SU-DHL-6 (cell line): ENCODE measurements around the gene MAPKAPK2.

Source experiments
- H2AFZ ChIP-seq: fragments of 200-600 bp; sonication (generic); 2 replicates; pipeline ENCODE4 v1.6.1; 2014; ENCODE audit warnings: low read depth, mild to moderate bottlenecking, moderate library complexity, mixed read lengths, antibody characterized with exemption, low read length; ENCODE audit not compliant: severe bottlenecking
- H3F3A ChIP-seq: fragments of 200-600 bp; shearing (Covaris generic); 2 replicates; pipeline ENCODE4 v1.6.0; 2016; ENCODE audit warnings: antibody characterized with exemption, mild to moderate bottlenecking; ENCODE audit not compliant: insufficient read depth
- H3K27ac ChIP-seq: fragments of 200-600 bp; sonication (generic); 2 replicates; pipeline ENCODE4 v1.5.1; 2016; ENCODE audit warnings: low read depth, mild to moderate bottlenecking, low read length, moderate library complexity, mixed read lengths
- H3K27me3 ChIP-seq: fragments of 200-600 bp; sonication (generic), shearing (Covaris generic); 2 replicates; pipeline ENCODE4 v1.6.0; 2014; ENCODE audit warnings: mild to moderate bottlenecking, low read length
- H3K36me3 ChIP-seq: fragments of 200-600 bp; sonication (generic); 2 replicates; pipeline ENCODE4 v1.6.1; 2014; ENCODE audit warnings: mild to moderate bottlenecking, low read length, mixed read lengths
- H3K4me2 ChIP-seq: fragments of 300-600, 200-600 bp; shearing (Covaris generic), sonication (generic); 2 replicates; pipeline ENCODE4 v1.6.0; 2014; ENCODE audit warnings: low read length, low read depth, mild to moderate bottlenecking; ENCODE audit not compliant: poor library complexity, severe bottlenecking
- H3K4me3 ChIP-seq: fragments of 200-600 bp; sonication (generic); 2 replicates; pipeline ENCODE4 v1.5.1; 2014; ENCODE audit warnings: antibody characterized with exemption, low read length, mild to moderate bottlenecking, mixed read lengths; ENCODE audit not compliant: insufficient read depth, poor library complexity, severe bottlenecking
- H3K79me2 ChIP-seq: fragments of 200-600 bp; sonication (generic); 2 replicates; pipeline ENCODE4 v1.6.1; 2014; ENCODE audit warnings: mild to moderate bottlenecking, low read length, moderate library complexity; ENCODE audit not compliant: insufficient read depth
- H3K9ac ChIP-seq: fragments of 200-600 bp; sonication (generic); 2 replicates; pipeline ENCODE4 v1.7.0; 2014; ENCODE audit warnings: mild to moderate bottlenecking, low read length
- H3K9me2 ChIP-seq: fragments of 200-600 bp; sonication (generic); replicated peaks from 2 replicates; pipeline ENCODE4 v1.6.1; 2014; ENCODE audit warnings: low read length; ENCODE audit not compliant: insufficient read depth
- H3K9me3 ChIP-seq: fragments of 200-600 bp; sonication (generic); 2 replicates; pipeline ENCODE4 v1.6.1; 2014; ENCODE audit warnings: low read length, mixed read lengths; ENCODE audit not compliant: insufficient read depth
- H4K20me1 ChIP-seq: fragments of 200-600 bp; sonication (generic); 2 replicates; pipeline ENCODE4 v1.6.1; 2014; ENCODE audit warnings: low read depth, mild to moderate bottlenecking, antibody characterized with exemption, low read length, moderate library complexity, mixed read lengths
- EZH2phosphoT487 ChIP-seq: fragments of 200-600 bp; sonication (generic), shearing (Covaris generic); conservative IDR thresholded peaks from 2 replicates; pipeline ENCODE4 v1.6.1; 2018; ENCODE audit warnings: mild to moderate bottlenecking, antibody characterized with exemption, low read length, moderate library complexity, mixed read lengths
- TF ChIP-seq, protein P1 (sequence below): fragments of 200-600 bp; sonication (generic); IDR thresholded peaks from one replicate; pipeline ENCODE4 v1.5.1; 2017; ENCODE audit warnings: antibody characterized with exemption, mild to moderate bottlenecking, low read length, moderate library complexity; ENCODE audit not compliant: insufficient read depth, poor library complexity, severe bottlenecking

Gene MAPKAPK2

DNA sequence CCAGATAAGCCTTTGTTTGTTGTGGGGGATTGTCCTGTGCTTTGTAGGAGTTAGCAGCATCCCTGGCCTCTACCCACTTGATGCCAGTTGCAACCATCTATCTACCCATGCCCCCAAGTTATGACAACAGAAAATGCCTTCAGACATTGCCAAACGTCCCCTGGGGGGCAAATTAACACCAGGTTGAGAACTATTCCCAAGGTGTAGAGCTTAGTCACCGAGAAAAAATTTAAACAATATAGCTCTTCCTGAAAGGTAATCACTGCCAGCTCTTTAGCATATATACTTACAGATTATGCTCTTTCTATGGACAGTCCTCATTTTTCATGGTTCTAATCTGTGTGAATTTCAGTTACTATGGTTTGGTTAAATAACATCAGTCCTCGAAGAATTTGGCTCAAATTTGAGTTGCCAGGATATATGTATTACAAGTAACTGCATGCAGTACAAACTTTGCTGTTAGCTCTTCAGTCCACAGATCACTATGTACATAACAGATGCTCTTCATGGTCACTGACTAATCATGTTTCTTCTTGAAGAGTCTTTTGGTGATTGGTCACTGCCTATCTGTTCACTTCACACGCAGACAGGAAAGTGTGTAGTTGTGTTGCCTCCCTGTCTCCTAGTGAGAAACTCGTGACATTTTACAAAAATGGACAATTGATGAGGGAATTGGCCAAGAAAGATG, 25.2 kb downstream of the MAPKAPK2 start:
- Histone ChIP-seq H3K9me2 (no peaks in the 10 kb centered on the region), H3K27me3 (no peaks in the 10 kb centered on the region), H2AFZ (no peak overlapping the region), H3K27ac (no peak overlapping the region), H3K36me3 (no peaks in the 10 kb centered on the region), H3K4me2 (no peak overlapping the region), H3K4me3 (no peak overlapping the region), H3F3A (no peaks in the 10 kb centered on the region), H3K9ac (no peak overlapping the region), H3K9me3 (no peaks in the 10 kb centered on the region), H3K79me2 (no peaks in the 10 kb centered on the region), H4K20me1 (peaks cover 12% of the 10 kb centered on the region; the same call in 1 of the 2 replicates)
- TF ChIP-seq, protein P1, sequence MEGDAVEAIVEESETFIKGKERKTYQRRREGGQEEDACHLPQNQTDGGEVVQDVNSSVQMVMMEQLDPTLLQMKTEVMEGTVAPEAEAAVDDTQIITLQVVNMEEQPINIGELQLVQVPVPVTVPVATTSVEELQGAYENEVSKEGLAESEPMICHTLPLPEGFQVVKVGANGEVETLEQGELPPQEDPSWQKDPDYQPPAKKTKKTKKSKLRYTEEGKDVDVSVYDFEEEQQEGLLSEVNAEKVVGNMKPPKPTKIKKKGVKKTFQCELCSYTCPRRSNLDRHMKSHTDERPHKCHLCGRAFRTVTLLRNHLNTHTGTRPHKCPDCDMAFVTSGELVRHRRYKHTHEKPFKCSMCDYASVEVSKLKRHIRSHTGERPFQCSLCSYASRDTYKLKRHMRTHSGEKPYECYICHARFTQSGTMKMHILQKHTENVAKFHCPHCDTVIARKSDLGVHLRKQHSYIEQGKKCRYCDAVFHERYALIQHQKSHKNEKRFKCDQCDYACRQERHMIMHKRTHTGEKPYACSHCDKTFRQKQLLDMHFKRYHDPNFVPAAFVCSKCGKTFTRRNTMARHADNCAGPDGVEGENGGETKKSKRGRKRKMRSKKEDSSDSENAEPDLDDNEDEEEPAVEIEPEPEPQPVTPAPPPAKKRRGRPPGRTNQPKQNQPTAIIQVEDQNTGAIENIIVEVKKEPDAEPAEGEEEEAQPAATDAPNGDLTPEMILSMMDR = no peak
- TF ChIP-seq EZH2phosphoT487 = no peak

GRCh38 chr1:206710460-206710823, 25.7 kb downstream of the MAPKAPK2 start:
- H3K9me2 ChIP-seq = no peaks in the 10 kb centered on the region
- TF ChIP-seq, protein P1 = no peak
- no peak for TF ChIP-seq EZH2phosphoT487
- no peak overlapping the region for H3K4me2 ChIP-seq
- H3K27me3 ChIP-seq = no peaks in the 10 kb centered on the region
- no peaks in the 10 kb centered on the region for H3K9me3 ChIP-seq
- no peaks in the 10 kb centered on the region for H3K36me3 ChIP-seq
- H4K20me1 ChIP-seq = peaks cover 12% of the 10 kb centered on the region; the same call in 1 of the 2 replicates
- no peak overlapping the region for H3K4me3 ChIP-seq
- no peak overlapping the region for H3K9ac ChIP-seq
- H3K27ac ChIP-seq = no peak overlapping the region
- H2AFZ ChIP-seq = no peak overlapping the region
- H3K79me2 ChIP-seq = no peaks in the 10 kb centered on the region
- H3F3A ChIP-seq = no peaks in the 10 kb centered on the region

DNA sequence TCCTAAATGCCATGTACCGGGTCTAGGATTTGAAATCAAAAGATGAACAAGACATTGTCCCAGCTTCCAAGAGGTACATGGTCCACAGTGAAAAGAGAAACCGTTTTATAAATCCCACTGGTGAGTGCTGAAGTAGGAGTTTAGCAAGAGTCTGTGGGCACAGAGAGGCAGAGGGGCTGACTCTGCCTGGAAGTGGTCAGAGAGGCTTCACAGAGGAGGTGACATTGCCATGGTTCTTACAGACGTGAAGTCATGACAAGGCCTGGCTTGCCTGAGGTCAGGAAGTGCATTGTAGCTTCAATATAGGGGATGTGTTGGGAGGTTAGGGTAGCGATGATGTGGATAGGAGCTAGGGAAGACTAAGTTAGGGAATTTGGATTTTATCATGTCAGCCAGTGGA, 28.4 kb downstream of the MAPKAPK2 start:
- no peak for TF ChIP-seq EZH2phosphoT487
- TF ChIP-seq, protein P1 = no peak
- H3K36me3 ChIP-seq = no peaks in the 10 kb centered on the region
- H4K20me1 ChIP-seq = peaks cover 12% of the 10 kb centered on the region; the same call in 1 of the 2 replicates
- H3K4me3 ChIP-seq = no peak overlapping the region
- H3K27me3 ChIP-seq = no peaks in the 10 kb centered on the region
- H3K27ac ChIP-seq = no peak overlapping the region
- no peaks in the 10 kb centered on the region for H3K79me2 ChIP-seq
- no peak overlapping the region for H2AFZ ChIP-seq
- no peak overlapping the region for H3K9ac ChIP-seq
- no peaks in the 10 kb centered on the region for H3K9me3 ChIP-seq
- H3K9me2 ChIP-seq = no peaks in the 10 kb centered on the region
- no peak overlapping the region for H3K4me2 ChIP-seq
- H3F3A ChIP-seq = no peaks in the 10 kb centered on the region
